GM12801 (cell line): ENCODE measurements around the gene ACTA1.

Source experiments
- TF ChIP-seq, protein P1 (sequence below): IDR thresholded peaks from one replicate; pipeline ENCODE4 v1.5.1; 2011; ENCODE audit warnings: control low read depth; ENCODE audit not compliant: insufficient read length; ENCODE audit errors: extremely low read depth

Gene ACTA1

DNA sequence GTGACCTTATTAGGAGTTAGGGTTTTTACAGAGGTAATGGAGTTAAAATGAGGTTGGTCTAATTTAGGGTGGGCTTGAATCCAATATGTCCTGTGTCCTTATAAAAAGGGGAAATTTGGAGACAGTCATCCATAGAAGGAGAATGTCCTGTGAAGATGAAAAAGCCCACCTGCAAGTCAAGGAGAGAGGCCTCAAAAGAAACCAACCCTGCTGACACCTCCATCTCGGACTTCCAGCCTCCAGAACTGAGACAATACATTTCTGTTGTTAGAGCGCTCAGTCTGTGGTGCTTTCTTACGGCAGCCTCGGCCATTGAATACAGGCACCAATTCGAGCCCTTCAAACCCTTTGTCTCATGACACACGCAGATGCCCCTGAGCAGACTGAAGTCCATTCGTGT is 43.8 kb downstream of the ACTA1 start:
- TF ChIP-seq, protein P1, sequence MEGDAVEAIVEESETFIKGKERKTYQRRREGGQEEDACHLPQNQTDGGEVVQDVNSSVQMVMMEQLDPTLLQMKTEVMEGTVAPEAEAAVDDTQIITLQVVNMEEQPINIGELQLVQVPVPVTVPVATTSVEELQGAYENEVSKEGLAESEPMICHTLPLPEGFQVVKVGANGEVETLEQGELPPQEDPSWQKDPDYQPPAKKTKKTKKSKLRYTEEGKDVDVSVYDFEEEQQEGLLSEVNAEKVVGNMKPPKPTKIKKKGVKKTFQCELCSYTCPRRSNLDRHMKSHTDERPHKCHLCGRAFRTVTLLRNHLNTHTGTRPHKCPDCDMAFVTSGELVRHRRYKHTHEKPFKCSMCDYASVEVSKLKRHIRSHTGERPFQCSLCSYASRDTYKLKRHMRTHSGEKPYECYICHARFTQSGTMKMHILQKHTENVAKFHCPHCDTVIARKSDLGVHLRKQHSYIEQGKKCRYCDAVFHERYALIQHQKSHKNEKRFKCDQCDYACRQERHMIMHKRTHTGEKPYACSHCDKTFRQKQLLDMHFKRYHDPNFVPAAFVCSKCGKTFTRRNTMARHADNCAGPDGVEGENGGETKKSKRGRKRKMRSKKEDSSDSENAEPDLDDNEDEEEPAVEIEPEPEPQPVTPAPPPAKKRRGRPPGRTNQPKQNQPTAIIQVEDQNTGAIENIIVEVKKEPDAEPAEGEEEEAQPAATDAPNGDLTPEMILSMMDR: no peak

DNA sequence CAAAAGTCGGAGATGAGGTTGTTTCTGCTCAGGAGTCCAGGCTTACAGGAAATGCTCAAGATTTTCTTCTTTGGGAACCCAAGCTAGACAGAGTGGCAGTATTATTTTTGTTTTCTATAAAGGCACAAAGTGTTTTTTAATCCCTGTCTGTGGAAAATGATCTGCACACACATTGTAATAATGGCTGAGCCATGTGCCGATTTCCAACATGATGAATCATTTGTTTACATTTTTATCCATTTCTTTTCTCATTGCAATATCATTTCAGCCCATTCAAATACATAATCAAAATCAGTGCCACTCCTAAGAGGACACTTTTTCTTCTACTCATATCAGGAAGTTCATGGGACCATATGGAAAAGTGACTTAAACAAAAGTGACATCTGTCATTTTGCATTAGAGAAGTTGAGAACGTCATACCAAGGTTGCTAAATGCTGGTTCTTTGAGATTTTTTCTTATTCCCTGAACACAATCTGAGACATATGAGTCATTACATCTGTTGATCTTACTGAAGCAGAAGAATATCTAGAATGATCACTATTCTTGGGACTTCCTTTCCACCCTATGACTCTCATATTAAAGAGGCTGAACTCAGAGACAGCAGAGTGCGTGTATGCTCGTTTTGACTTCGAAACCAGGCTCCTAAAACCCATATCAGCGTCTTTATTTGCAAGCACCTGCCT is 44.9 kb downstream of the ACTA1 start:
- TF ChIP-seq, protein P1: no peak

DNA sequence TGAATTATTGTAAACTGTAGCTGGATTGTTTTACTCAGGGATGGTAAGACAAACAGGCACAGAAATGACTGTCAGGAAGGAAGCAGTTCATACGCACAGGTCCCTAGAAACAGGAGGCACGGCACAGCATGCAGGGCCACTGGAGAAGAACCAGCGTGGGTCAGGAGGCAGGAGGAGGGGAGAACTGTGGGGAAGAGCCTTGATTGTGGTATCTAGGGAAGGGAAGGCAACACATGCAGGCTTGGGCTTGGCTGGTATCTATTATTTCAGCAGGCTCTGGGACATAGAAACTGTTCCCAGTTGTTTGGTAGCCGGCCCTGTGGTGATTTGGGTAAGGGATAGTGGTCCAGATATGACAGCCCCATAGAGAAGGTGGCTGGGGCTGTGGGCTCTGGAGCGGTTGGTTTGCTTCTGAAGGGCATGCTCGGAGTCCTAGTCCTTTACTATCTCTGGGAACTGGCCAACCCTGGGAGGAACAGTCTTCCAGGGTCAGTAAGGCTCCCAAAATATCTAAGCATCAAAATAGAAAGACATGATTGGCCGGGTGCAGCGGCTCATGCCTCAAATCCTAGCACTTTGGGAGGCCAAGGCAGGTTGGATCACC is 47.9 kb downstream of the ACTA1 start:
- TF ChIP-seq, protein P1: no peak

DNA sequence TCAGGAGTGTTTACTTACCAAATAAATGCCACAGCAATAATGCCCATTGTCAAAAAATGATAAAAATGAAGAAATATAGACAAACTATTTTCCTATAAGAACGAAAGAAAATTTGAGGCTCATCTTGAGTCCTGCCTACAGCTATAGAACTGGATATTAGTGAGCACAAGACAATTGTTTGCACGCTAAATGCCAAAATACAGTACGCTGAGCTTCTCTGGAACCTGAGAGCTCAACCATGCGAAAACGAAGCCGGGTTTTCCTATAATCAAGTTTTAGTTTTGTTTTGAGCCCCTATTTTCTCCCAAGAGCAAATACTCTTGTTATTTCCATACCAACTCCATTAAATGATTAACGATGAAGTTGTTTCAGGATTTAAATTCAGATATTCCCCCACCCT is 49.1 kb downstream of the ACTA1 start:
- TF ChIP-seq, protein P1: no peak

DNA sequence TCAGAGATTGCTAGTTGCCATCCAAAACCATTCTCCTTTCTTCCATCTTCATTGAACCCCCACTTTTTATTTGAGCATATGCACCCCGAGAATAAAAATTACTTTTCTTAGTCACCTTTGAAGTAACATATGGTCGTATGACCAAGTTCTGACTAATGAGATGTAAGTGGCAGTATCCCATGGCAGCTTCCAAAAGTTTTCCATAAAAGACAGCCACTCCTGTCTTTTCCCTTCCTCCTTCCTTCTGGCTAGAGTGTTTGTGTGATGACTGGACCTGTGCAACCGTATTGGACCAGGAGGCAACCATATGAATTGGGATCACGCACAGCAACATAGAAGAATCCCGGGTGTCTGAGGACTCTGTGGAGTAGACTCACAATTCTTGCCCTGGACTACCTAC is 49.9 kb downstream of the ACTA1 start:
- TF ChIP-seq, protein P1: no peak

DNA sequence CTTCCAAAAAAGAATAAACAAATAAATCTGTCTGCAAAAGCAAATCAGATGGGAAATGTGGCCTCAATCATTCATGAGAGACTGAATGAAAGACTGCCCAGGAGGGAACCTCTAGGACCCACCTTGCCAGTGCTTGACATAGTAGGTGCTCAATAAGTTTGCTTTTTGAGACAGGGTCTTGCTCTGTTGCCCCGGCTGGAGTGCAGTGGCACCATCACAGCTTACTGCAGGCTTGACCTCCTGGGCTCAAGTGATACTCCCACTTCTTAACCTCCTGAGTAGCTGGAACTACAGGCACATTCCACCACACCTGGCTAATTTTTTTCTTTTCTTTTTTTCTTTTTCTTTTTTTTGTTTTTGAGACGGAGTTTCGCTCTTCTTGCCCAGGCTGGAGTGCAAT is 50.7 kb downstream of the ACTA1 start:
- TF ChIP-seq, protein P1: no peak
